GM21529 (cell line): ENCODE results near the gene CDC40.

Experiments used
- ATAC-seq: cut with Tn5 transposase; IDR thresholded peaks from one replicate; pipeline ENCODE4 v1.9.1; 2021; ENCODE audit not compliant: unreplicated experiment

Gene CDC40

GRCh38 chr6:110180228-110181008, at the start of gene CDC40:
TSS of gene CDC40 (plus strand) at chr6:110180427. CDS start at chr6:110180445, 18 bp downstream.
- ATAC-seq: peak; percentile 43

GRCh38 chr6:110137924-110138887, 42.0 kb upstream of the CDC40 start:
- no peak for ATAC-seq

- ATAC-seq: no peak
Observed at GRCh38 chr6:110139052-110139451, 41.2 kb upstream of the CDC40 start.

GRCh38 chr6:110140650-110141049, 39.6 kb upstream of the CDC40 start:
- no peak for ATAC-seq

GRCh38 chr6:110147870-110148269, 32.4 kb upstream of the CDC40 start:
- ATAC-seq: no peak

GRCh38 chr6:110158479-110158878, 21.7 kb upstream of the CDC40 start:
- no peak for ATAC-seq

- no peak for ATAC-seq
Observed at GRCh38 chr6:110170081-110170480, 10.1 kb upstream of the CDC40 start.

GRCh38 chr6:110173506-110174132, 6.6 kb upstream of the CDC40 start:
- ATAC-seq: no peak

GRCh38 chr6:110178626-110179405, 1.4 kb upstream of the CDC40 start:
- ATAC-seq: peak; percentile 29

- ATAC-seq: peak; percentile 84
Observed at GRCh38 chr6:110179406-110180227, 610 bp upstream of the CDC40 start, which contains the start of gene WASF1. TSS of gene WASF1 (minus strand) at chr6:110179670. CDS start at chr6:110127601, 52,069 bp downstream.

- no peak for ATAC-seq
Observed at GRCh38 chr6:110181131-110182030, 1.2 kb downstream of the CDC40 start.

- ATAC-seq: no peak
Observed at GRCh38 chr6:110183292-110183885, 3.2 kb downstream of the CDC40 start.

- ATAC-seq: peak; percentile 58
Observed at GRCh38 chr6:110185879-110186278, 5.7 kb downstream of the CDC40 start.

GRCh38 chr6:110188791-110189190, 8.6 kb downstream of the CDC40 start:
- ATAC-seq: no peak

GRCh38 chr6:110190726-110191125, 10.5 kb downstream of the CDC40 start:
- ATAC-seq: no peak

GRCh38 chr6:110191477-110191876, 11.2 kb downstream of the CDC40 start:
- no peak for ATAC-seq

GRCh38 chr6:110195639-110196038, 15.4 kb downstream of the CDC40 start:
- ATAC-seq: no peak

GRCh38 chr6:110196874-110197273, 16.6 kb downstream of the CDC40 start:
- no peak for ATAC-seq
